H1 (cell line): Measurements from ENCODE around the gene WEE1. TPM values are rescaled to one million over a fixed set of nuclear protein-coding genes. Genes with fewer than 3 reads are reported as not detected.

Experiments used
- CTCF ChIA-PET: fragments of 300-600 bp; sonication (Branson Sonifier 250); formaldehyde crosslinking; loops from one replicate; lab custom pipeline; 2021; ENCODE audit not compliant: partially characterized antibody; lab: Charles Lee
- POLR2A ChIA-PET: fragments of 300-600 bp; sonication (Branson Sonifier 250); formaldehyde crosslinking; loops from one replicate; lab custom pipeline; 2021; ENCODE audit warnings: inconsistent platforms; ENCODE audit not compliant: partially characterized antibody; lab: Charles Lee
- DNase-seq, 2 experiments: peaks; one replicate each; pipeline versions ENCODE4 v3.0.0 to v3.0.0-alpha.2; 2010 to 2022; ENCODE audit warnings: low spot score in 2 of 2, low read depth in 1 of 2, mixed read lengths in 1 of 2
- FAIRE-seq: peaks from 2 replicates; lab custom pipeline; 2011; peaks lifted over from hg19 to GRCh38; lab: Jason Lieb, UNC
- H2AFZ ChIP-seq: 2 replicates; pipeline ENCODE4 v1.8.1; 2012; ENCODE audit warnings: low read length, inconsistent platforms
- H2AK5ac ChIP-seq: 2 replicates; pipeline ENCODE4 v1.6.1; 2013; ENCODE audit warnings: low read depth, low read length
- H2BK120ac ChIP-seq: replicated peaks from 2 replicates; pipeline ENCODE3; 2013; ENCODE audit warnings: low read depth, low read length, inconsistent platforms
- H2BK12ac ChIP-seq: 2 replicates; pipeline ENCODE4 v1.6.1; 2013; ENCODE audit warnings: low read depth, low read length
- H2BK15ac ChIP-seq: 2 replicates; pipeline ENCODE4 v1.6.1; 2013; ENCODE audit warnings: low read length
- H2BK20ac ChIP-seq: 2 replicates; pipeline ENCODE4 v1.6.1; 2013; ENCODE audit warnings: low read length
- H2BK5ac ChIP-seq: 2 replicates; pipeline ENCODE4 v1.6.1; 2013; ENCODE audit warnings: low read depth, low read length
- H3K14ac ChIP-seq: 2 replicates; pipeline ENCODE4 v1.6.1; 2013; ENCODE audit warnings: inconsistent platforms; ENCODE audit not compliant: insufficient read length
- H3K18ac ChIP-seq: 2 replicates; pipeline ENCODE4 v1.6.1; 2013; ENCODE audit warnings: low read length; ENCODE audit errors: extremely low read depth
- H3K23ac ChIP-seq: 2 replicates; pipeline ENCODE4 v1.6.1; 2013; ENCODE audit warnings: inconsistent platforms; ENCODE audit not compliant: insufficient read length
- H3K23me2 ChIP-seq: 2 replicates; pipeline ENCODE4 v1.6.1; 2013; ENCODE audit warnings: low read depth, low read length
- H3K27ac ChIP-seq: 2 replicates; pipeline ENCODE4 v1.6.1; 2011; ENCODE audit warnings: low read depth, low read length, inconsistent platforms
- H3K27me3 ChIP-seq, 4 experiments: replicated peaks in 1 of 4; 1 replicate in 1 of 4; 2 replicates in 3 of 4; pipeline versions ENCODE4 v1.6.1 to v1.8.1; 2011 to 2013; ENCODE audit warnings: low read length in 3 of 4, mild to moderate bottlenecking in 3 of 4, inconsistent platforms in 2 of 4, mixed read lengths in 2 of 4, moderate library complexity in 1 of 4; ENCODE audit not compliant: control insufficient read depth in 3 of 4, insufficient read depth in 3 of 4; ENCODE audit errors: extremely low read depth in 1 of 4
- H3K36me3 ChIP-seq, 4 experiments: 2 replicates each; pipeline versions ENCODE4 v1.6.1 to v1.8.1; 2011 to 2013; ENCODE audit warnings: mild to moderate bottlenecking in 4 of 4, low read length in 3 of 4, moderate library complexity in 2 of 4, control low read depth in 1 of 4, inconsistent platforms in 1 of 4; ENCODE audit not compliant: insufficient read depth in 4 of 4, control insufficient read depth in 2 of 4
- H3K4ac ChIP-seq: replicated peaks from 2 replicates; pipeline ENCODE3; 2013; ENCODE audit warnings: low read length, low read depth, mixed read lengths, inconsistent platforms; ENCODE audit not compliant: insufficient read length
- H3K4me1 ChIP-seq, 4 experiments: replicated peaks in 1 of 4; 1 replicate in 1 of 4; 2 replicates in 3 of 4; pipeline versions ENCODE4 v1.6.1 to v1.8.1; 2011 to 2013; ENCODE audit warnings: low read length in 3 of 4, inconsistent platforms in 2 of 4, mixed read lengths in 1 of 4; ENCODE audit not compliant: insufficient read depth in 4 of 4, control insufficient read depth in 3 of 4
- H3K4me2 ChIP-seq, 2 experiments: 2 replicates each; pipeline versions ENCODE4 v1.6.1 to v1.8.1; 2011 to 2013; ENCODE audit warnings: low read depth in 2 of 2, low read length in 2 of 2, control low read depth in 1 of 2, inconsistent platforms in 1 of 2, mild to moderate bottlenecking in 1 of 2; ENCODE audit not compliant: insufficient read depth in 1 of 2
- H3K4me3 ChIP-seq, 4 experiments: fragments of 200-600, 300-600 bp in 1 of 4; sonication (generic), shearing (Covaris generic), sonication (Bioruptor Twin) in 1 of 4; 2 replicates each; pipeline versions ENCODE4 v1.5.1 to v1.8.1; 2011 to 2016; ENCODE audit warnings: low read length in 4 of 4, low read depth in 3 of 4, control low read depth in 2 of 4, inconsistent platforms in 2 of 4, mild to moderate bottlenecking in 2 of 4, mixed read lengths in 1 of 4, moderate library complexity in 1 of 4; ENCODE audit not compliant: insufficient read depth in 2 of 4; ENCODE audit errors: extremely low read depth in 1 of 4
- H3K56ac ChIP-seq: replicated peaks from 2 replicates; pipeline ENCODE3; 2013; ENCODE audit warnings: low read depth, mild to moderate bottlenecking, mixed read lengths, low read length, inconsistent platforms; ENCODE audit not compliant: insufficient read length
- H3K79me1 ChIP-seq: 2 replicates; pipeline ENCODE4 v1.6.1; 2013; ENCODE audit warnings: low read depth, low read length, control low read depth
- H3K79me2 ChIP-seq, 2 experiments: 2 replicates each; pipeline versions ENCODE4 v1.6.1 to v1.8.1; 2012 to 2013; ENCODE audit warnings: low read length in 2 of 2, mild to moderate bottlenecking in 2 of 2, inconsistent platforms in 1 of 2; ENCODE audit not compliant: insufficient read depth in 2 of 2, control insufficient read depth in 1 of 2
- H3K9ac ChIP-seq, 4 experiments: replicated peaks in 1 of 4; 1 replicate in 1 of 4; 2 replicates in 3 of 4; pipeline versions ENCODE4 v1.6.1 to v1.8.1; 2011 to 2013; ENCODE audit warnings: low read depth in 3 of 4, low read length in 3 of 4, control low read depth in 2 of 4, mild to moderate bottlenecking in 2 of 4, moderate library complexity in 2 of 4, inconsistent platforms in 1 of 4; ENCODE audit errors: extremely low read depth in 1 of 4
- H3K9me3 ChIP-seq, 2 experiments: 2 replicates each; pipeline versions ENCODE4 v1.6.1 to v1.8.1; 2012 to 2013; ENCODE audit warnings: mild to moderate bottlenecking in 2 of 2, moderate library complexity in 2 of 2, control low read depth in 1 of 2, inconsistent platforms in 1 of 2, low read depth in 1 of 2, low read length in 1 of 2, mixed read lengths in 1 of 2; ENCODE audit not compliant: insufficient read depth in 2 of 2
- H4K20me1 ChIP-seq, 2 experiments: replicated peaks in 1 of 2; 2 replicates each; pipeline versions ENCODE3 to v1.8.1; 2011 to 2013; ENCODE audit warnings: inconsistent platforms in 2 of 2, low read length in 2 of 2, mild to moderate bottlenecking in 1 of 2; ENCODE audit not compliant: insufficient read depth in 2 of 2, control insufficient read depth in 1 of 2
- H4K5ac ChIP-seq: 2 replicates; pipeline ENCODE4 v1.6.1; 2013; ENCODE audit warnings: low read length, low read depth, mixed read lengths, inconsistent platforms; ENCODE audit not compliant: insufficient read length
- H4K8ac ChIP-seq: 2 replicates; pipeline ENCODE4 v1.8.0; 2013; ENCODE audit warnings: mild to moderate bottlenecking, moderate library complexity, low read length, inconsistent platforms; ENCODE audit not compliant: insufficient read depth; ENCODE audit errors: extremely low read depth
- H4K91ac ChIP-seq: replicated peaks from 2 replicates; pipeline ENCODE3; 2013; ENCODE audit warnings: low read length, mixed read lengths, inconsistent platforms; ENCODE audit not compliant: insufficient read length
- ASH2L ChIP-seq: fragments of 200-600, 300-600 bp; sonication (generic); IDR thresholded peaks from one replicate; pipeline ENCODE4 v1.7.1; 2017; ENCODE audit warnings: low read length
- CBX8 ChIP-seq: fragments of 300-800, 300-1000 bp; sonication (generic); IDR thresholded peaks from 2 replicates; pipeline ENCODE4 v1.7.1; 2016; ENCODE audit warnings: low read depth, low read length, borderline replicate concordance
- CHD2 ChIP-seq: IDR thresholded peaks from 2 replicates; pipeline ENCODE4 v1.6.1; 2012; ENCODE audit warnings: low read length, improper control_type of control experiment
- FOSL1 ChIP-seq: IDR thresholded peaks from 2 replicates; pipeline ENCODE4 v1.6.1; 2011; ENCODE audit warnings: mild to moderate bottlenecking, low read depth, low read length, moderate library complexity; ENCODE audit not compliant: insufficient read depth
- MAX ChIP-seq: IDR thresholded peaks from 2 replicates; pipeline ENCODE4 v1.6.1; 2012; ENCODE audit warnings: inconsistent platforms
- NRF1 ChIP-seq: IDR thresholded peaks from 2 replicates; pipeline ENCODE4 v1.6.1; 2011; ENCODE audit warnings: mild to moderate bottlenecking, low read depth, low read length, improper control_type of control experiment
- RAD21 ChIP-seq, 2 experiments: IDR thresholded peaks in 1 of 2; conservative IDR thresholded peaks in 1 of 2; 2 replicates each; pipeline ENCODE4 v1.6.1; 2011; ENCODE audit warnings: low read depth in 2 of 2, low read length in 2 of 2, improper control_type of control experiment in 1 of 2, inconsistent platforms in 1 of 2, mild to moderate bottlenecking in 1 of 2, moderate library complexity in 1 of 2
- RXRA ChIP-seq: IDR thresholded peaks from 2 replicates; pipeline ENCODE4 v1.6.1; 2011; ENCODE audit warnings: low read depth, mild to moderate bottlenecking, low read length, moderate library complexity; ENCODE audit not compliant: insufficient read depth
- SP1 ChIP-seq: IDR thresholded peaks from 2 replicates; pipeline ENCODE4 v1.6.1; 2011; ENCODE audit warnings: low read depth, low read length
- SP2 ChIP-seq: IDR thresholded peaks from 2 replicates; pipeline ENCODE4 v1.6.1; 2012; ENCODE audit warnings: mild to moderate bottlenecking, low read length, inconsistent platforms
- TCF12 ChIP-seq: IDR thresholded peaks from 2 replicates; pipeline ENCODE4 v1.6.1; 2011; ENCODE audit warnings: low read depth, mild to moderate bottlenecking, low read length
- USF2 ChIP-seq: IDR thresholded peaks from 2 replicates; pipeline ENCODE4 v1.6.1; 2011; ENCODE audit warnings: low read length, improper control_type of control experiment
- ZNF274 ChIP-seq: IDR thresholded peaks from 2 replicates; pipeline ENCODE4 v1.7.0; 2012; ENCODE audit warnings: low read length, borderline replicate concordance; ENCODE audit errors: extremely low read depth
- WGBS, 2 experiments: shearing (Covaris generic) in 1 of 2; methylation state at CpG; one replicate each; pipeline versions ENCODE4 v1.1.6 to v1.1.7; 2013 to 2015; ENCODE audit warnings: low lambda C conversion rate in 2 of 2, mixed read lengths in 2 of 2, inconsistent platforms in 1 of 2, low coverage in 1 of 2, missing lambda C conversion rate in 1 of 2; ENCODE audit not compliant: insufficient replicate concordance in 2 of 2, insufficient coverage in 1 of 2, insufficient read length in 1 of 2; ENCODE audit errors: extremely low coverage in 1 of 2, missing lambda C conversion rate in 1 of 2; 5-methylcytosine and 5-hydroxymethylcytosine counted together
- polyA plus RNA-seq, 7 experiments: library from polyadenylated mRNA; depleted of rRNA in 3 of 7; stranded (reverse) in 5 of 7; unstranded in 2 of 7; fragments of >200 nt in 5 of 7; fragments of 200-250 nt in 2 of 7; gene quantifications; 1 replicate in 5 of 7; 2 replicates in 1 of 7; 4 replicates in 1 of 7; pipeline versions ENCODE4 v1.2.1 to v1.2.3, GENCODE V29; 2011 to 2013; ENCODE audit warnings: missing spikeins in 2 of 7, mixed read lengths in 2 of 7
- total RNA-seq: library from RNA; stranded (reverse); fragmentation: NEBNext Ultra II Directional; extraction: Animal tissue kit (Norgen Biotek cat#: 25700); gene quantifications from 2 replicates; pipeline ENCODE4 v1.2.1, GENCODE V29; 2021

WEE1 gene
- total and polyA plus RNA-seq, 2 of the 8 experiments (the other 6 are each of a cell fraction or from before 2014, with no cell fraction given), result 40.8 to 120 TPM

- H3K27me3 ChIP-seq, result no peaks in the 10 kb centered on the region
- no peak overlapping the region for H3K23ac ChIP-seq
- H2BK120ac ChIP-seq, result no peak overlapping the region
- no peak overlapping the region for H3K56ac ChIP-seq
- no peak overlapping the region for H3K27ac ChIP-seq
- H2AFZ ChIP-seq, result no peak overlapping the region
- no peak overlapping the region for H4K91ac ChIP-seq
- peaks cover 0 to 4% (median 2%) of the 10 kb centered on the region in 4 experiments; a peak in 4 of 7 replicates for H3K4me1 ChIP-seq
- no peaks in the 10 kb centered on the region for H3K9me3 ChIP-seq
- H2AK5ac ChIP-seq, result no peak overlapping the region
- H4K5ac ChIP-seq, result no peak overlapping the region
- no peaks in the 10 kb centered on the region for H3K79me2 ChIP-seq
- CTCF ChIA-PET, result interaction anchor here (1.3 kb wide), 1 partner anchor 10 kb away, joined by 5 read pairs; no protein-coding TSS in a partner anchor
- peaks cover 2 to 19% (median 4%) of the 10 kb centered on the region in 4 experiments; a peak in 6 of 8 replicates for H3K36me3 ChIP-seq
- H3K4me2 ChIP-seq, result no peak overlapping the region
- POLR2A ChIA-PET, result interaction anchor here (0.9 to 1.3 kb wide), 2 partner anchors 67 to 85 kb away, joined by 3 read pairs; partner anchors contain the start of gene ZNF143
- no peak overlapping the region for H2BK20ac ChIP-seq
- no peak overlapping the region for H2BK5ac ChIP-seq
- no peak overlapping the region for H4K8ac ChIP-seq
- H3K79me1 ChIP-seq, result no peaks in the 10 kb centered on the region
- H4K20me1 ChIP-seq, result no peaks in the 10 kb centered on the region
- FAIRE-seq (no peak), DNase-seq (no peak)
- no peak overlapping the region for H3K14ac ChIP-seq
- no peak overlapping the region for H3K9ac ChIP-seq
- no peak overlapping the region for H3K4ac ChIP-seq
- H3K23me2 ChIP-seq, result no peaks in the 10 kb centered on the region
- 100% methylated on average over 1 of the region's 1 CpG; no CpG with 5 or more reads in 1 of the 2 experiments for WGBS, 2 experiments
- no peak overlapping the region for H3K18ac ChIP-seq
- no peak overlapping the region for H2BK12ac ChIP-seq
- no peak overlapping the region for H2BK15ac ChIP-seq
- TF ChIP-seq SP2, result no peak
- TF ChIP-seq TCF12, result no peak
- no peak for TF ChIP-seq CBX8
- TF ChIP-seq ASH2L, result no peak
- no peak for TF ChIP-seq USF2
- TF ChIP-seq CHD2, result no peak
- TF ChIP-seq FOSL1, result no peak
- no peak for TF ChIP-seq MAX
- TF ChIP-seq RXRA, result no peak
- TF ChIP-seq SP1, result no peak
- TF ChIP-seq RAD21 (IDR thresholded peaks at IDR 0.05 in 1 of 2, conservative IDR thresholded peaks at IDR 0.05 in 1 of 2; ENCODE audit: low read depth in 2 of 2, low read length in 2 of 2), result no peak
- no peak for TF ChIP-seq ZNF274
- no peak for TF ChIP-seq NRF1
- H3K4me3 ChIP-seq, result no peak overlapping the region
Observed at GRCh38 chr11:9528136-9528501, 45.4 kb upstream of the WEE1 start.
